ENCODE data around the gene CHODL. TPM values are rescaled to one million over a fixed set of nuclear protein-coding genes. Genes with fewer than 3 reads are reported as not detected.

The CHODL gene
- total RNA-seq, 1 experiment from 2014 or later, result 0.16 TPM

GRCh38 chr21:18265944-18266343, 21.3 kb downstream of the CHODL start:
- Mint-ChIP-seq H3K4me1 (ENCODE audit: low read depth, unreplicated experiment) (no peaks in the 10 kb centered on the region), H3K27ac (ENCODE audit: unreplicated experiment) (no peak overlapping the region), H3K9me3 (ENCODE audit: unreplicated experiment) (no peaks in the 10 kb centered on the region), H3K27me3 (ENCODE audit: insufficient read depth, unreplicated experiment) (peaks cover 5% of the 10 kb centered on the region), H3K4me3 (ENCODE audit: unreplicated experiment) (no peak overlapping the region), H3K36me3 (ENCODE audit: insufficient read depth, unreplicated experiment) (no peaks in the 10 kb centered on the region)
- H3K27me3 ChIP-seq (replicated peaks; ENCODE audit: control insufficient read depth, insufficient read depth, low read length), result no peaks in the 10 kb centered on the region
- no peaks in the 10 kb centered on the region for H3K36me3 ChIP-seq (ENCODE audit: control insufficient read depth, insufficient read depth, low read length)
- no TSS peak for BruUV-seq (replicated peaks)
- no peaks in the 10 kb centered on the region for H3K9me3 ChIP-seq
- intact Hi-C loops (cut with micrococcal nuclease; ENCODE audit: unreplicated experiment), result no loop called here
- TF ChIP-seq CTCF (IDR thresholded peaks at IDR 0.05; ENCODE audit: insufficient read depth in 1 of 2, low read depth in 1 of 2, low read length in 1 of 2, severe bottlenecking in 1 of 2, unreplicated experiment in 1 of 2), result no peak
- POLR2A ChIA-PET, result no interaction called here
- DNase-seq, result no peak
- no peak overlapping the region for H3K4me3 ChIP-seq (ENCODE audit: low read depth, low read length)
- no peaks in the 10 kb centered on the region for H3K4me1 ChIP-seq
- CTCF ChIA-PET, result no interaction called here

GRCh38 chr21:18267496-18267895, 22.9 kb downstream of the CHODL start:
- no peak for TF ChIP-seq CTCF (IDR thresholded peaks at IDR 0.05; ENCODE audit: insufficient read depth in 1 of 2, low read depth in 1 of 2, low read length in 1 of 2, severe bottlenecking in 1 of 2, unreplicated experiment in 1 of 2)
- no peaks in the 10 kb centered on the region for H3K4me1 ChIP-seq
- no peak overlapping the region for H3K4me3 Mint-ChIP-seq (ENCODE audit: unreplicated experiment)
- no peak overlapping the region for H3K27ac Mint-ChIP-seq (ENCODE audit: unreplicated experiment)
- H3K4me1 Mint-ChIP-seq (ENCODE audit: low read depth, unreplicated experiment), result no peaks in the 10 kb centered on the region
- intact Hi-C loops (cut with micrococcal nuclease; ENCODE audit: unreplicated experiment), result no loop called here
- H3K27me3 ChIP-seq (replicated peaks; ENCODE audit: control insufficient read depth, insufficient read depth, low read length), result no peaks in the 10 kb centered on the region
- no peaks in the 10 kb centered on the region for H3K36me3 Mint-ChIP-seq (ENCODE audit: insufficient read depth, unreplicated experiment)
- BruUV-seq (replicated peaks), result no TSS peak
- no peaks in the 10 kb centered on the region for H3K9me3 ChIP-seq
- DNase-seq, result no peak
- ChIA-PET CTCF (no interaction called here), POLR2A (no interaction called here)
- H3K9me3 Mint-ChIP-seq (ENCODE audit: unreplicated experiment), result no peaks in the 10 kb centered on the region
- no peak overlapping the region for H3K4me3 ChIP-seq (ENCODE audit: low read depth, low read length)
- H3K27me3 Mint-ChIP-seq (ENCODE audit: insufficient read depth, unreplicated experiment), result peaks cover 5% of the 10 kb centered on the region
- H3K36me3 ChIP-seq (ENCODE audit: control insufficient read depth, insufficient read depth, low read length), result no peaks in the 10 kb centered on the region

DNA sequence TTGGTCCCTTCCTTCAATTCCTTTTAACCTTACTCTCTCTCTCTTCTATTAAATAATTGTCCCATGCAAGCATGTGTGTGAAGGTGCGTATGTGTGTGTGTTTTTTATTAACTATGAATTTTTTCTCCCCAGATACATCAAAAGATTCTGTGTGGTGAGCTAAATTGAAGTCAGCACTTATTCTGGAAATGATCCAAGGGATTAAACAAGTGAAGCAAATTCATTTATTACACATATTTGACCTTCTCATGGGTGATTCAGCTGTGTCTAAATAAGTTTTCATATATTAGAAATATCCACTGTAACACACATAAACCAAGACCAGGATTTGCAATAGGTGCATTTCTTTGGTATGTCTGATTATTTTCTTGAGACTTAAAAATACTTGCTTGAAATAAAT, 24.3 kb downstream of the CHODL start:
- no peak overlapping the region for H3K27ac Mint-ChIP-seq (ENCODE audit: unreplicated experiment)
- CTCF ChIA-PET, result no interaction called here
- POLR2A ChIA-PET, result no interaction called here

More for the DNA sequence above, 24.3 kb downstream of the CHODL start:
- Mint-ChIP-seq H3K4me3 (ENCODE audit: unreplicated experiment) (no peak overlapping the region), H3K27me3 (ENCODE audit: insufficient read depth, unreplicated experiment) (peaks cover 5% of the 10 kb centered on the region), H3K9me3 (ENCODE audit: unreplicated experiment) (no peaks in the 10 kb centered on the region), H3K4me1 (ENCODE audit: low read depth, unreplicated experiment) (no peaks in the 10 kb centered on the region), H3K36me3 (ENCODE audit: insufficient read depth, unreplicated experiment) (no peaks in the 10 kb centered on the region)
- no peak for TF ChIP-seq CTCF (IDR thresholded peaks at IDR 0.05; ENCODE audit: insufficient read depth in 1 of 2, low read depth in 1 of 2, low read length in 1 of 2, severe bottlenecking in 1 of 2, unreplicated experiment in 1 of 2)
- no peaks in the 10 kb centered on the region for H3K27me3 ChIP-seq (replicated peaks; ENCODE audit: control insufficient read depth, insufficient read depth, low read length)
- intact Hi-C loops (cut with micrococcal nuclease; ENCODE audit: unreplicated experiment), result no loop called here
- no peak overlapping the region for H3K4me3 ChIP-seq (ENCODE audit: low read depth, low read length)
- DNase-seq, result no peak
- no peaks in the 10 kb centered on the region for H3K9me3 ChIP-seq
- BruUV-seq (replicated peaks), result no TSS peak
- no peaks in the 10 kb centered on the region for H3K36me3 ChIP-seq (ENCODE audit: control insufficient read depth, insufficient read depth, low read length)
- no peaks in the 10 kb centered on the region for H3K4me1 ChIP-seq

Measured in Caco-2 (cell line).